Stomach (tissue), 9 donors: ENCODE measurements around the gene DENND5A. TPM values are rescaled to one million over a fixed set of nuclear protein-coding genes. Genes with fewer than 3 reads are reported as not detected.

ENCODE experiments used
- DNase-seq, 2 donors: peaks; one replicate each; pipeline versions ENCODE4 v3.0.0 to v3.0.0-alpha.2; 2013 to 2019
- H3K27ac ChIP-seq, 5 donors: fragments of 200-600 bp in 4 of 5; sonication (generic) in 4 of 5; one replicate each; pipeline ENCODE4 v1.5.1; 2013 to 2019; ENCODE audit warnings: mild to moderate bottlenecking in 1 of 5, moderate library complexity in 1 of 5
- H3K27me3 ChIP-seq, 3 donors: fragments of 200-600 bp; sonication (generic); one replicate each; pipeline ENCODE4 v1.5.1; 2017 to 2019; ENCODE audit warnings: mixed run types in 1 of 3
- H3K36me3 ChIP-seq, 4 donors: fragments of 200-600 bp; sonication (generic); 1 replicate in 3 of 4; 2 replicates in 1 of 4; pipeline ENCODE4 v1.5.1; 2016 to 2019
- H3K4me1 ChIP-seq, 4 donors: fragments of 200-600 bp; sonication (generic); one replicate each; pipeline ENCODE4 v1.5.1; 2016 to 2019
- H3K4me3 ChIP-seq, 4 donors: fragments of 200-600 bp; sonication (generic) in 3 of 4; one replicate each; pipeline ENCODE4 v1.5.1; 2016 to 2019; ENCODE audit warnings: mild to moderate bottlenecking in 1 of 4
- H3K9me3 ChIP-seq, 4 donors: fragments of 200-600 bp; sonication (generic); one replicate each; pipeline ENCODE4 v1.5.1; 2016 to 2019
- EP300 ChIP-seq: sonication (generic); formaldehyde crosslinking; IDR thresholded peaks from one replicate; pipeline ENCODE4 v1.6.1; 2017; ENCODE audit warnings: antibody characterized with exemption
- POLR2A ChIP-seq, 4 donors: fragments of 450-650 bp; IDR thresholded peaks; one replicate each; pipeline ENCODE4 v1.6.1; 2016; ENCODE audit warnings: antibody characterized with exemption in 4 of 4, control low read depth in 2 of 4, mild to moderate bottlenecking in 1 of 4, moderate library complexity in 1 of 4
- POLR2AphosphoS5 ChIP-seq, 3 donors: sonication (generic); formaldehyde crosslinking; IDR thresholded peaks; one replicate each; pipeline ENCODE4 v1.6.1; 2016; ENCODE audit warnings: antibody characterized with exemption in 3 of 3
- WGBS, 5 donors: extraction: QIAGEN DNeasy Blood & Tissue Kit in 3 of 5; methylation state at CpG; one replicate each; pipeline versions ENCODE4 v1.1.5 to v1.1.7; 2013 to 2018; 5-methylcytosine and 5-hydroxymethylcytosine counted together
- intact Hi-C: fragments of 100-400 bp; cut with DNase I; formaldehyde crosslinking; loops from one replicate; pipeline ENCODE4 v1.15.1; 2023; ENCODE audit warnings: low total_unique reads
- polyA plus RNA-seq, 3 donors: library from polyadenylated mRNA; stranded (reverse); fragments of 200-250 nt; gene quantifications; one replicate each; pipeline ENCODE4 v1.2.3, GENCODE V29; 2013
- total RNA-seq, 5 donors: library from RNA; depleted of rRNA; stranded (reverse); fragments of >200 nt; gene quantifications; one replicate each; pipeline versions ENCODE4 v1.1.0 to v1.2.3, GENCODE V29; 2014 to 2016
- TF ChIP-seq, protein P1 (sequence below), 7 experiments: fragments of 450-650 bp in 4 of 7; fragments of 200-600 bp in 3 of 7; sonication (generic) in 3 of 7; IDR thresholded peaks; one replicate each; pipeline ENCODE4 v1.5.1; 2016 to 2019; ENCODE audit warnings: antibody characterized with exemption in 7 of 7, control low read depth in 2 of 7, mild to moderate bottlenecking in 1 of 7
- donor health status: healthy with polysubstance abuse.
- donor health status: Bipolar disorder and iron deficiency.
- donor health status: healthy.

Gene DENND5A
- total and polyA plus RNA-seq, 8 donors, result 14.8 to 152 (median 42.3) TPM

DNA sequence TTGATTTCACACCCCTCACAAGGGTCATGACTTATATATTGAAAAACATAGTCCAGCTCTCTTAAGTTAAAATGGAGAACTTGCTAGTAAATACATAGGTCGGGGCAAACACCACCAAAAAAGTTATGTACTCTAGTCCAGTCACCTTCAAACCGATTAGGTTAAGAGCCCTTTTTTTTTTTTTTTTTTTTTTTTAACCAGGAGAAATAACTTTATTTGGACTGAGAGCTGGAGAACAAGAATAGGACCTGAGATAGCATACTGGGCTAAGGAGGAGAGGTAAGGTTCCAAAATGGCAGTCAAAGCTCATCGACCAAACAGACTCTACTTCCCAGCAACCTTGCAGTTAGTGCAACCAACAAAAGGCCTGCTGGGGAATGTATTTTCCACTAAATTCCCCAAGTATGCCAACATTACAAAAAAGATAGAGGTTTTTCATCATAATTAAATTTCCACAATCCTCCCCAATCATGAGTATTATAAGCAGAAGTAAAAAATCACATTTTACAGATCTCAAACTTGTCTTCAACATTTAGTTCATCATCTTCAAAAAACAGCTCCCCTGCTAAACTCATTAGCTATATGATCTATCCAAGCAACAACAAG is 45.4 kb upstream of the DENND5A start:
- no peak overlapping the region for H3K4me3 ChIP-seq
- intact Hi-C loops, result no loop called here
- H3K36me3 ChIP-seq, result no peaks in the 10 kb centered on the region
- H3K27ac ChIP-seq, result no peak overlapping the region
- peaks cover 6 to 35% (median 25%) of the 10 kb centered on the region in 4 donors for H3K4me1 ChIP-seq
- no peaks in the 10 kb centered on the region for H3K27me3 ChIP-seq
- 82 to 90% (median 84%) methylated on average over 3 of the region's 3 CpGs for WGBS, 5 donors
- DNase-seq, result no peak
- TF ChIP-seq EP300 (no peak), POLR2A (IDR thresholded peaks at IDR 0.05) (no peak), POLR2AphosphoS5 (IDR thresholded peaks at IDR 0.05) (no peak)
- TF ChIP-seq, protein P1, sequence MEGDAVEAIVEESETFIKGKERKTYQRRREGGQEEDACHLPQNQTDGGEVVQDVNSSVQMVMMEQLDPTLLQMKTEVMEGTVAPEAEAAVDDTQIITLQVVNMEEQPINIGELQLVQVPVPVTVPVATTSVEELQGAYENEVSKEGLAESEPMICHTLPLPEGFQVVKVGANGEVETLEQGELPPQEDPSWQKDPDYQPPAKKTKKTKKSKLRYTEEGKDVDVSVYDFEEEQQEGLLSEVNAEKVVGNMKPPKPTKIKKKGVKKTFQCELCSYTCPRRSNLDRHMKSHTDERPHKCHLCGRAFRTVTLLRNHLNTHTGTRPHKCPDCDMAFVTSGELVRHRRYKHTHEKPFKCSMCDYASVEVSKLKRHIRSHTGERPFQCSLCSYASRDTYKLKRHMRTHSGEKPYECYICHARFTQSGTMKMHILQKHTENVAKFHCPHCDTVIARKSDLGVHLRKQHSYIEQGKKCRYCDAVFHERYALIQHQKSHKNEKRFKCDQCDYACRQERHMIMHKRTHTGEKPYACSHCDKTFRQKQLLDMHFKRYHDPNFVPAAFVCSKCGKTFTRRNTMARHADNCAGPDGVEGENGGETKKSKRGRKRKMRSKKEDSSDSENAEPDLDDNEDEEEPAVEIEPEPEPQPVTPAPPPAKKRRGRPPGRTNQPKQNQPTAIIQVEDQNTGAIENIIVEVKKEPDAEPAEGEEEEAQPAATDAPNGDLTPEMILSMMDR (IDR thresholded peaks at IDR 0.05), result no peak
- no peaks in the 10 kb centered on the region for H3K9me3 ChIP-seq

DNA sequence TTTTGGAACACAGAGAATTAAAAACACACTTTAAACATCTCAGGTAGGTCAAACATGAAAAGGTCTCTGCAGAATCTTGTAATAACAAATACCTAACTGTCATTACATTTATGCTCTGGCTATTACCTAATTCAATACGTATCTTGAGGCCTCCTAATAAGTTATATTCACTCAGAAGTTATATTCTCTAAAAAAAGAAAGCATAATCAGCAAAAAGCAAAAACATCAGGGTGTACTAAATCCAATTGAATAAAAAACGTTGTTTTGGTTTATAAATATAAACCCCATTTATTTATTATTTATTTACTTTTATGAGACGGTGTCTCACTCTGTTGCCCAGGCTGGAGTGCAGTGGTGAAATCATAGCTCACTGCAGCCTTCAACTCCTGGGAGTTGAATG is 39.0 kb upstream of the DENND5A start:
- intact Hi-C loops, result no loop called here
- Histone ChIP-seq H3K4me3 (no peak overlapping the region), H3K36me3 (peaks cover 0 to 7% (median 6%) of the 10 kb centered on the region in 4 donors), H3K27ac (no peak overlapping the region), H3K9me3 (no peaks in the 10 kb centered on the region), H3K4me1 (no peaks in the 10 kb centered on the region), H3K27me3 (no peaks in the 10 kb centered on the region)
- TF ChIP-seq POLR2AphosphoS5 (IDR thresholded peaks at IDR 0.05), result no peak
- TF ChIP-seq, protein P1 (IDR thresholded peaks at IDR 0.05), result no peak
- TF ChIP-seq POLR2A (IDR thresholded peaks at IDR 0.05), result no peak
- TF ChIP-seq EP300, result no peak
- WGBS, 5 donors, result 76 to 83% (median 80%) methylated on average over 3 of the region's 3 CpGs
- no peak for DNase-seq

DNA sequence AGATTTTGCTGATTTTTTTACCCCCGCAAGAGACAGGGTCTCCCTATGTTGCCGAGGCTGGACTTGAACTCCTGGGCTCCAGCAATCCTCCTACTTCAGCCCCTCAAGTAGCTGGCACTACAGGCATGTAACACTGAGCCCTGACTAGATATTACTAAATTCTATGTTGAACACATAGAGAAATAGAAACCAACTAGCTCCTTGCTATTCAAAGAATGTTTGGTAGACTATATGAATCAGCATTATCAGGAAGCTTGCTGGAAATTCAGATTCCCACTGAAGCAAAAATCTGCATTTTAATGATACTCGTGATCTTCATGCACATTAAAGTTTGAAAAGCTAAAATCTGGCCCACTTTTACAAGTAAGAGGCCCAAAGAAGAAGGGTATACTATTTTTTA is 37.3 kb upstream of the DENND5A start:
- H3K4me1 ChIP-seq, result no peaks in the 10 kb centered on the region
- H3K9me3 ChIP-seq, result no peaks in the 10 kb centered on the region
- peaks cover 0 to 23% (median 23%) of the 10 kb centered on the region in 4 donors for H3K36me3 ChIP-seq
- no peak for DNase-seq
- TF ChIP-seq, protein P1 (IDR thresholded peaks at IDR 0.05), result no peak
- TF ChIP-seq POLR2AphosphoS5 (IDR thresholded peaks at IDR 0.05) (no peak), POLR2A (IDR thresholded peaks at IDR 0.05) (no peak), EP300 (no peak)
- 92 to 96% (median 93%) methylated on average over 3 of the region's 3 CpGs; no CpG with 5 or more reads in 1 of the 5 donors for WGBS, 5 donors
- intact Hi-C loops, result no loop called here
- H3K4me3 ChIP-seq, result no peak overlapping the region
- H3K27me3 ChIP-seq, result no peaks in the 10 kb centered on the region
- H3K27ac ChIP-seq, result no peak overlapping the region

DNA sequence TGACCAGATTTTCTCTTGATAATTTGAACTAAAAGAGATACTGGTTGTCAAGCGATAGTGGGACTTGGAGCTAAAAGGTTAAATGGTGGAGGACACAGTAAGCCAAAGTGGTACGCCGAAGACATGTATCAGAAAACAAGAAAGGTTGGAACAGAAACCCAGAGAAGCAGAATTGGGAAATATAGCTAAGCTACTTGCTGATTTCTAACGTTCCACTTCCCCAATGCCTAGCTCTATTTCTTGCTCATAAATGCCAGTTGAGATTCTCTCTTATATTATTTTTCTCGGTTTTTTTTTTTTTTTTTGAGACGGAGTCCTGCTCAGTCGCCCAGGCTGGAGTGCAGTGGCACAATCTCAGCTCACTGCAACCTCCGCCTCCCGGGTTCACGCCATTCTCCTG is 36.6 kb upstream of the DENND5A start:
- Histone ChIP-seq H3K27ac (no peak overlapping the region), H3K4me3 (no peak overlapping the region), H3K27me3 (no peaks in the 10 kb centered on the region), H3K36me3 (peaks cover 0 to 31% (median 30%) of the 10 kb centered on the region in 4 donors), H3K9me3 (no peaks in the 10 kb centered on the region), H3K4me1 (no peaks in the 10 kb centered on the region)
- WGBS, 5 donors, result 71 to 90% (median 87%) methylated on average over 8 to 10 of the region's 10 CpGs
- TF ChIP-seq, protein P1 (IDR thresholded peaks at IDR 0.05), result no peak
- TF ChIP-seq POLR2A (IDR thresholded peaks at IDR 0.05), result no peak
- no peak for TF ChIP-seq EP300
- TF ChIP-seq POLR2AphosphoS5 (IDR thresholded peaks at IDR 0.05), result no peak
- no peak for DNase-seq
- intact Hi-C loops, result no loop called here
